Skeletal muscle tissue (tissue), 4 donors: ENCODE data around the gene TMEM92. TPM values are rescaled to one million over a fixed set of nuclear protein-coding genes. Genes with fewer than 3 reads are reported as not detected.

ENCODE experiments used
- H3K27ac ChIP-seq: one replicate; pipeline ENCODE4 v1.7.0; 2013; ENCODE audit warnings: mild to moderate bottlenecking, low read depth, low read length, inconsistent platforms
- H3K27me3 ChIP-seq, 3 donors: one replicate each; pipeline ENCODE4 v1.7.0; 2013; ENCODE audit warnings: low read length in 3 of 3; ENCODE audit not compliant: control insufficient read depth in 3 of 3, insufficient read depth in 3 of 3
- H3K36me3 ChIP-seq, 3 donors: one replicate each; pipeline ENCODE4 v1.7.0; 2013; ENCODE audit warnings: low read length in 3 of 3; ENCODE audit not compliant: control insufficient read depth in 3 of 3, insufficient read depth in 3 of 3
- H3K4me1 ChIP-seq, 3 donors: one replicate each; pipeline ENCODE4 v1.7.0; 2013; ENCODE audit warnings: low read length in 3 of 3, mild to moderate bottlenecking in 3 of 3; ENCODE audit not compliant: control insufficient read depth in 3 of 3, insufficient read depth in 3 of 3
- H3K4me3 ChIP-seq, 3 donors: one replicate each; pipeline ENCODE4 v1.7.0; 2013; ENCODE audit warnings: low read length in 3 of 3
- H3K9ac ChIP-seq, 3 donors: one replicate each; pipeline ENCODE4 v1.7.0; 2013; ENCODE audit warnings: low read length in 3 of 3, mild to moderate bottlenecking in 3 of 3, moderate library complexity in 2 of 3, low read depth in 1 of 3
- H3K9me3 ChIP-seq, 3 donors: one replicate each; pipeline ENCODE4 v1.7.0; 2013; ENCODE audit warnings: low read length in 3 of 3; ENCODE audit not compliant: control insufficient read depth in 3 of 3
- total RNA-seq: library from RNA; depleted of rRNA; stranded (reverse); fragments of >200 nt; gene quantifications from one replicate; pipeline ENCODE4 v1.2.3, GENCODE V29; 2014
- donor health status: Osteomylitis.

Gene TMEM92
- total RNA-seq, result not detected

DNA sequence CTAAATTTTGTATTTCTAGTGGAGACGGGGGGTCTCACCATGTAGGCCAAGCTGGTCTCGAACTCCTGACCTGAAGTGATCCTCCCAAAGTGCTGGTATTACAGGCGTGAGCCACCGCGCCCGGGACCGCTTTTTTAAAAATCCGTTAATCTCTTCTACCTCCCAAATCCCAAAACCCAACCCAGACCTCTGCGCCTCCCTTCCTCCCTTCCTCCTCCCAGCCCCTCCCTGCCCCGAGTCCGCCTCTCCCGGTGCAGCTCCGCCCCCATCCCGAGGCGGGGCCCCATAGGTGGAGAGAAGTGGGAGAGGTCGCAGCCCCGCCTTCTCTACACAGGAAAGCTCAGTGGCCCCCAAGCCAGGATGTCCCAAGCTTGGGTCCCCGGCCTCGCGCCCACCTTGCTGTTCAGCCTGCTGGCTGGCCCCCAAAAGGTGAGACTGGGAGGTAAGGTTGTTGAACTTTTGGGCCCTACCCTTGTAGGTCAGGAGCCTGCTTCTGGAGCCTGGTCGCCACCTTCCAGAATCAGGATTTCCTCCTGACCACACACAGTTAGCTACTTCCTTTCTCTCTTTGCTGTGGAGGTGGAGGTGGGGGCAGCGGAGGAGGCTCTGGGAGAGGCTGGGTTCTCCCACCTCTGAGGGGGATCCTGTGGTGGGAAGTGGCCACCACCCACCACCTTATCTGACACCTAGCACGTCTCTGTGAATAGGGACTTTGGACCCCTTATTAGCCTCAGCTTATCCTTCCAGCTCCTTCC lies at the start of gene TMEM92:
Gene TMEM92 (plus strand): TSS at position 325 of the 755 bp plus-strand sequence. CDS start 36 bp downstream, at position 361.
- Histone ChIP-seq H3K27me3 (peaks cover 20 to 33% (median 30%) of the 10 kb centered on the region in 3 donors), H3K36me3 (no peaks in the 10 kb centered on the region), H3K4me3 (peak within 1 kb of the TSS in 1 of 3 donors; percentile 22), H3K4me1 (peaks cover 11 to 14% (median 13%) of the 10 kb centered on the region in 3 donors), H3K9ac (peak within 1 kb of the TSS in 1 of 3 donors; percentile 71), H3K9me3 (no peaks in the 10 kb centered on the region), H3K27ac (no peak within 1 kb of the TSS)

DNA sequence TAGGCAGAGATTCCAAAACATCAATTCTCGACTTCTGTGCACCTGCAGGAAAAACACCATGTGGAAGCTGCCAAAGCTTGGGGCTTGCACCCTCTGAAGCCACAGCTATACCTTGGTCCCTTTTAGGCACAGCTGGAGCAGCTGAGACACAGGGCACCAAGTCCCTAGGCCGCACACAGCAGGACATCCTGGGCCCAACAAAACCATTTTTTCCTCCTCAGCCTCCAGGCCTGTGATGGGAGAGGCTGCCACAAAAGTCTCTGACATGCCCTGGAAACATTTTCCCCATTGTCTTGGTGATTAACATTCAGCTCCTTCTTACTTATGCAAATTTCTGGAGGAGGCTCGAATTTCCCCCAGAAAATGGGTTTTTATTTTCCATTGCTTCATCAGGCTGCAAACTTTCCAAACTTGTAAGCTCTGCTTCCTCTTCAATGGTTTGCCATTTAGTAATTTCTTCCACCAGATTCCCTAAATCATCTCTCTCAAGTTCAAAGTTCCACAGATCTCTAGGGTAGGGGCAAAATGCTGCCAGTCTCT lies 48.5 kb upstream of the TMEM92 start:
- no peaks in the 10 kb centered on the region for H3K27me3 ChIP-seq
- no peak overlapping the region for H3K9ac ChIP-seq
- H3K27ac ChIP-seq, result no peak overlapping the region
- peaks cover 8 to 17% (median 14%) of the 10 kb centered on the region in 3 donors for H3K4me1 ChIP-seq
- H3K9me3 ChIP-seq, result no peaks in the 10 kb centered on the region
- no peaks in the 10 kb centered on the region for H3K36me3 ChIP-seq
- H3K4me3 ChIP-seq, result no peak overlapping the region

DNA sequence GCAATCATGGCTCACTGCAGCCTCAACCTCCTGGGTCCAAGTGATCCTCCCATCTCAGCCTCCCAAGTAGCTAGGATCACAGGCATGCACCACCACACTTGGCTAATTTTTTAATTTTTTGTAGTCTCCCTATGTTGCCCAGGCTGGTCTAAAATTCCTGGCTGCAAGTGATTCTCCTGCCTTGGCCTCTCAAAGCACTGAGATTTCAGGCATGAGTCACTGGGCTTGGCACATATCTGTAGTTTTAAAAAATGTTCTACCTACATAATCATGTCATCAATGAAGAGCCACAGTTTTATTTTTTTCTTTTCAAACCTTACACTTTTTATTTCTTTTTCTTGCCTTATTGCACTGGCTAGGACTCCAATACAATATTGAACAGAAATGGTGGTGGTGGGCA lies 39.7 kb upstream of the TMEM92 start:
- H3K27me3 ChIP-seq, result no peaks in the 10 kb centered on the region
- H3K27ac ChIP-seq, result no peak overlapping the region
- H3K36me3 ChIP-seq, result no peaks in the 10 kb centered on the region
- no peak overlapping the region for H3K4me3 ChIP-seq
- H3K9ac ChIP-seq, result no peak overlapping the region
- H3K9me3 ChIP-seq, result peaks cover 0 to 2% (median 0%) of the 10 kb centered on the region in 3 donors
- H3K4me1 ChIP-seq, result no peaks in the 10 kb centered on the region

DNA sequence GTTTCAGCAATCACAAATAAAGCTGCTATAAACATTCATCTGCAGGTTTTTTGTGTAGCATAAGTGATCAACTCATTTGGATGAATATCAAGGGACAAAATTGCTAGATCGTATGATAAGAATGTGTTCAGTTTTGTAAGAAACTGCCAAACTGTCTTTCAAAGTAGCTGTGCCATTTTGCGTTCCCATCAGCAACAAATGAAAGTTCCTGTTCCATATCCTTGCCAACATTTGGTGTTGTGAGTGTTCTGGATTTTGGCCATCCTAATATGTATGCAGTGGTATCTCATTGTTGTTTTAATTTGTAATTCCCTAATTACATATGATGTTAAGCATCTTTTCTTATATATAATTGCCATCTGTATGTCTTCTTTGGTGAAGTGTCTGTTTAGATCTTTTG lies 36.4 kb upstream of the TMEM92 start:
- H3K4me3 ChIP-seq, result no peak overlapping the region
- peaks cover 0 to 2% (median 0%) of the 10 kb centered on the region in 3 donors for H3K9me3 ChIP-seq
- no peak overlapping the region for H3K9ac ChIP-seq
- H3K27ac ChIP-seq, result no peak overlapping the region
- no peaks in the 10 kb centered on the region for H3K36me3 ChIP-seq
- H3K27me3 ChIP-seq, result no peaks in the 10 kb centered on the region
- H3K4me1 ChIP-seq, result no peaks in the 10 kb centered on the region

DNA sequence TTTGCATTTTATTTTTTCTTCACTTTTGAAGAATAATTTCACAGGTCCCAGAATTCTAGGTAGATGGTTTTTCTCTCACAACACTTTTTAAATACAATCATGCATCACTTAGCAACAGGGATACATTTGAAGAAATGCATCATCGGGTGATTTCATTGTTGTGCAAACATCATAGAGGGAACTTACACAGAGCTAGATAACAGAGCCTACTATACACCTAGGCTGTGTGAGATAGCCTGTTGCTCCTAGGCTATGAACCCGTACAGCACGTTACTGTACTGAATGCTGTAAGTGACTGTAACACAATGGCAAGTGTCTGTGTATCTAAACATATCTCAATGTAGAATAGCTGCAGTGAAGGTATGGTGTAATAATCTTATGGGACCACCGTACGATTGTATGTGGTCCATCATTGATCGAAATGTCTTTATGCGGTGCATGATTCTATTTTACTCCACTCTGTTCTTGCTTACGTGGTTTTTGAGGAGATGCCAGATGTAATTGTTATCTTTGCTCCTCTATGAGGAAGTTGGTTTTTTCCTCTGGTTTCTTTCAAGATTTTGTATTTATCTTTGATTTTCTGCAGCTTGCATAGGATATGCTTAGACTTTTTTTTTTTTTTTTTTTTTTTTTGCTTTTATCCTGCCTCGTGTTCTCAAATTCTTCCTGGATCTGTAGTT lies 35.5 kb upstream of the TMEM92 start:
- H3K27ac ChIP-seq, result no peak overlapping the region

DNA sequence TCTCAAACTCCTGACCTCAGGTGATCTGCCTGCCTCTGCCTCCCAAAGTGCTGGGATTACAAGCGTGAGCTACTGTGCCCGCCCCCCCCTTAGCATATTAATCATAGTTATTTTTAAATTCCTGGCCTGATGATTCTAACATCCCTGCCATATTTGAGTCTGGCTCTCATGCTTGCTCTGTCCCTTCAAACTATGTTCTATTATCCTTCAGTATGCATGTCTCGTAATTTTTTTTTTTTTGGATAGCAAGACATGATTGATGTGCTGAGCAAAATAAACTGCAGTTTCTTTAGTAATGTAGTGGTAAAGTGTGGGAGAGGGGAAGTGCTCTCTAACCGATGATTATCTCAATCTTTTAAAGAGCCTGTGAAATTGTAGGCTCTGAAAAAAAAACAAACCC lies 34.3 kb upstream of the TMEM92 start:
- Histone ChIP-seq H3K36me3 (no peaks in the 10 kb centered on the region), H3K27ac (no peak overlapping the region), H3K27me3 (no peaks in the 10 kb centered on the region), H3K4me3 (no peak overlapping the region), H3K9ac (no peak overlapping the region), H3K9me3 (no peaks in the 10 kb centered on the region), H3K4me1 (no peaks in the 10 kb centered on the region)

More for the DNA sequence above, 35.5 kb upstream of the TMEM92 start:
- Histone ChIP-seq H3K9me3 (peaks cover 0 to 2% (median 0%) of the 10 kb centered on the region in 3 donors), H3K4me3 (no peak overlapping the region), H3K9ac (no peak overlapping the region), H3K27me3 (no peaks in the 10 kb centered on the region), H3K4me1 (no peaks in the 10 kb centered on the region), H3K36me3 (no peaks in the 10 kb centered on the region)

DNA sequence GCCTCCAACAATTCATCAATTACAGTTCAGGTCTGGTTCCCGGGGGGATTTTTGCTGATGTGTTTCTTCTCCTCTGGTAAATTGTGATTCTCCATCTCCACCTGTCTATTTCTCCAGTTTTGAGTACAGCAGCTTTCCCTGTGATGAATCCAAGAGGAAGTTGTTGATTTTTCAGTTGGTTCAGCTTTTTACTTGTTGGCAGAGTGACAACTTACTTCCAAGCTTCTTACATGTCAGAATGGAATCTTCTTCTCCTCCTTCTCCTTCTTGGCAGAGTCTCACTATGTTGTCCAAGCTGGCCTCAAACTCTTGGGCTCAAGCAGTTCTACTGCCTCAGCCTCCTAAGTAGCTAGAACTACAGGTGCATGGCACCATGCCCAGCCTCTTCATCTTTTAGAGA lies 33.4 kb upstream of the TMEM92 start:
- Histone ChIP-seq H3K9ac (no peak overlapping the region), H3K36me3 (no peaks in the 10 kb centered on the region), H3K4me3 (no peak overlapping the region), H3K27ac (no peak overlapping the region), H3K27me3 (no peaks in the 10 kb centered on the region), H3K4me1 (no peaks in the 10 kb centered on the region), H3K9me3 (no peaks in the 10 kb centered on the region)

DNA sequence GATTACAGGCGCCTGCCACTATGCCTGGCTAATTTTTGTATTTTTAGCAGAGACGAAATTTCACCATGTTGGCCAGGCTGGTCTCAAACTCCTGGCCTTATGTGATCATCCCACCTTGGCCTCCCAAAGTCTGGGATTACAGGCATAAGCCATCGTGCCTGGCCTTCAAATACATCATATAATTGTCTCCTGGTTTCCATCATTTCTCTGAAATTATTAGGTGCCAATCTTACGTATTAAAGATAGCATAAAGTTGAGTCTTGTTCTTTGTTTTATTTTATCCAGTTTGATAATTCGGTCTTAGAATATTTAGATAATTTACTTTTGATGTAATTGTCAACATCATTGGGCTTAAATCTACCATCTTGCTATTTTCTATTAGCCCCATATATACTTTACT lies 32.8 kb upstream of the TMEM92 start:
- no peak overlapping the region for H3K9ac ChIP-seq
- no peaks in the 10 kb centered on the region for H3K36me3 ChIP-seq
- no peaks in the 10 kb centered on the region for H3K27me3 ChIP-seq
- H3K4me3 ChIP-seq, result no peak overlapping the region
- H3K9me3 ChIP-seq, result no peaks in the 10 kb centered on the region
- no peak overlapping the region for H3K27ac ChIP-seq
- no peaks in the 10 kb centered on the region for H3K4me1 ChIP-seq

DNA sequence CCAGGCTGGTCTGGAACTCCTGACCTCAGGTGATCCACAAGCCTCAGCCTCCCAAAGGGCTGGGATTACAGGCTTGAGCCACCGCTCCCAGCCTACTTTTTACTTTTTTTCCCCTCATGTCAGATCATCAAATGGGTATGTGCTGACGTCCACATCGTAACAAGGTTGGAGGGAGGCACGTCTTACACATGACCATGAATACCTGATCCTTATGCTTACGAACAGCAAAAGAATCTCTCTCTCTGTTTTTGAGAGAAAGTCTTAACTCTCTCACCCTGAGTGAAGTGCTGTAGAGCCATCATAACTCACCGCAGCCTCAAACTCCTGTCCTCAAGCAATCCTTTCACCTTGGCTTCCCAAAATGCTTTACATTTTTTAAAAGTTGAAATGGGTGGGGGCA lies 29.5 kb upstream of the TMEM92 start:
- no peaks in the 10 kb centered on the region for H3K27me3 ChIP-seq
- no peaks in the 10 kb centered on the region for H3K4me1 ChIP-seq
- H3K27ac ChIP-seq, result no peak overlapping the region
- peaks cover 0 to 3% (median 0%) of the 10 kb centered on the region in 3 donors for H3K9me3 ChIP-seq
- no peaks in the 10 kb centered on the region for H3K36me3 ChIP-seq
- H3K4me3 ChIP-seq, result no peak overlapping the region
- no peak overlapping the region for H3K9ac ChIP-seq

DNA sequence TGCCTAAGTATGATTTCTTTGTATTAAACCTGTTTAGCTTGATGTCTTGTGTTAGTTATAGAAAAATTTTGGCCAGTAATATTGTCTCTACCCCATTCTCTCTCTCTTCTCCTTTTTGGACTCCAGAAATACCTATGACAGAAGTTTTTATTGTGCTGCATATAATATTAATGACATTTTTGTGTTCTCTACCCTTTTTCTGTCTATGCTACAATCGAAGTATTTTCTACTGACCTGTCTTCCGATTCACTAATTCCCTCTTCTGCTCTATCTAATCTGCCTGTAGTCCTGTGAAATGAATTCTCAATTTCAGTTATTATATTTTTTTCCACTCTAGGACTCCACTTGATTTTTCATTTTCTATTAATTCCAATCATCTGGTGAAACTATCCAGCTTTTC lies 26.0 kb upstream of the TMEM92 start:
- no peak overlapping the region for H3K4me3 ChIP-seq
- H3K36me3 ChIP-seq, result no peaks in the 10 kb centered on the region
- no peak overlapping the region for H3K9ac ChIP-seq
- no peak overlapping the region for H3K27ac ChIP-seq
- H3K27me3 ChIP-seq, result no peaks in the 10 kb centered on the region
- peaks cover 0 to 3% (median 0%) of the 10 kb centered on the region in 3 donors for H3K9me3 ChIP-seq
- no peaks in the 10 kb centered on the region for H3K4me1 ChIP-seq
